Activated T-cell treated with anti-CD3 and anti-CD28 coated beads, Interleukin-2, amount 50 U/mL, for 72 hours (primary cell): Measurements from ENCODE around the gene DUOX2. TPM values are rescaled to one million over a fixed set of nuclear protein-coding genes. Genes with fewer than 3 reads are reported as not detected.
"Not testable (repeated sequence)": the region's sequence is repeated elsewhere in the genome, so short reads cannot be mapped to it uniquely, and the experiment has no call there.

Experiments
- ATAC-seq, 2 donors: fragments of 150-1000 bp; cut with Tn5 transposase; replicated peaks in 1 of 2; 2 replicates each; pipeline ENCODE4 v1.10.0; 2021; ENCODE audit warnings: moderate library complexity in 2 of 2, mild to moderate bottlenecking in 1 of 2
- DNase-seq, 2 donors: peaks; one replicate each; pipeline ENCODE4 v3.0.0; 2021 to 2022; ENCODE audit warnings: mixed read lengths in 1 of 2
- H3K27ac Mint-ChIP-seq: one replicate; pipeline ENCODE4 v1.8.0; 2022; ENCODE audit warnings: mild to moderate bottlenecking, moderate library complexity, mixed read lengths
- H3K27me3 Mint-ChIP-seq: one replicate; pipeline ENCODE4 v1.8.0; 2022; ENCODE audit warnings: low read depth, mixed read lengths
- H3K36me3 Mint-ChIP-seq, 2 donors: one replicate each; pipeline ENCODE4 v1.8.0; 2022; ENCODE audit warnings: mixed read lengths in 2 of 2, mild to moderate bottlenecking in 1 of 2; ENCODE audit not compliant: insufficient read depth in 2 of 2
- H3K4me1 Mint-ChIP-seq: one replicate; pipeline ENCODE4 v1.8.0; 2022; ENCODE audit warnings: low read depth, mixed read lengths
- H3K4me3 Mint-ChIP-seq, 2 donors: one replicate each; pipeline ENCODE4 v1.8.0; 2022; ENCODE audit warnings: mild to moderate bottlenecking in 2 of 2, mixed read lengths in 2 of 2, moderate library complexity in 2 of 2
- H3K9me3 Mint-ChIP-seq, 2 donors: one replicate each; pipeline ENCODE4 v1.8.0; 2022; ENCODE audit warnings: mixed read lengths in 2 of 2
- total RNA-seq, 2 donors: library from RNA; stranded (reverse); gene quantifications; one replicate each; pipeline ENCODE4 v1.2.3, GENCODE V29; 2022

DUOX2 gene
- total RNA-seq, 2 donors from 2014 or later = 0.14 to 0.31 TPM

- Mint-ChIP-seq H3K27ac (no peak overlapping the region), H3K4me1 (peaks cover 30% of the 10 kb centered on the region), H3K36me3 (peaks cover 0 to 1% of the 10 kb centered on the region in 2 donors), H3K9me3 (no peaks in the 10 kb centered on the region), H3K4me3 (peak overlapping the region; percentile 68 to 72), H3K27me3 (peaks cover 87% of the 10 kb centered on the region)
- ATAC-seq (no peak), DNase-seq (no peak)
These were observed 487 bp downstream of the DUOX2 start for GRCh38 chr15:45113380-45113990.

GRCh38 chr15:45112591-45113379 lies 1.2 kb downstream of the DUOX2 start:
- H3K27me3 Mint-ChIP-seq = peaks cover 80% of the 10 kb centered on the region
- peaks cover 24% of the 10 kb centered on the region for H3K4me1 Mint-ChIP-seq
- H3K9me3 Mint-ChIP-seq = no peaks in the 10 kb centered on the region
- ATAC-seq = peak; percentile 22 to 30
- no peaks in the 10 kb centered on the region for H3K36me3 Mint-ChIP-seq
- DNase-seq = no peak
- no peak overlapping the region for H3K27ac Mint-ChIP-seq
- peak overlapping the region; percentile 68 to 72 for H3K4me3 Mint-ChIP-seq

GRCh38 chr15:45112143-45112590 lies 1.8 kb downstream of the DUOX2 start:
- Mint-ChIP-seq H3K36me3 (no peaks in the 10 kb centered on the region), H3K27ac (no peak overlapping the region), H3K4me1 (peaks cover 17% of the 10 kb centered on the region), H3K4me3 (peak overlapping the region; percentile 68 to 72), H3K27me3 (peaks cover 74% of the 10 kb centered on the region), H3K9me3 (no peaks in the 10 kb centered on the region)
- ATAC-seq = peak in 1 of 2 donors; percentile 4
- no peak for DNase-seq

- no peak for DNase-seq
- no peak overlapping the region for H3K27ac Mint-ChIP-seq
- peak in 1 of 2 donors; percentile 23 for ATAC-seq
- peaks cover 14% of the 10 kb centered on the region for H3K4me1 Mint-ChIP-seq
- peaks cover 68% of the 10 kb centered on the region for H3K27me3 Mint-ChIP-seq
- no peaks in the 10 kb centered on the region for H3K9me3 Mint-ChIP-seq
- peak overlapping the region; percentile 68 to 72 for H3K4me3 Mint-ChIP-seq
- no peaks in the 10 kb centered on the region for H3K36me3 Mint-ChIP-seq
These were observed 2.4 kb downstream of the DUOX2 start for GRCh38 chr15:45111390-45112142.

- peaks cover 9% of the 10 kb centered on the region for H3K4me1 Mint-ChIP-seq
- no peak for DNase-seq
- H3K4me3 Mint-ChIP-seq = no peak overlapping the region
- H3K27me3 Mint-ChIP-seq = peaks cover 55% of the 10 kb centered on the region
- no peaks in the 10 kb centered on the region for H3K36me3 Mint-ChIP-seq
- H3K27ac Mint-ChIP-seq = no peak overlapping the region
- no peaks in the 10 kb centered on the region for H3K9me3 Mint-ChIP-seq
- no peak for ATAC-seq
These were observed 3.6 kb downstream of the DUOX2 start for GRCh38 chr15:45110256-45110820.

- Mint-ChIP-seq H3K27me3 (peaks cover 33% of the 10 kb centered on the region), H3K9me3 (no peaks in the 10 kb centered on the region), H3K4me1 (peaks cover 9% of the 10 kb centered on the region), H3K4me3 (no peak overlapping the region), H3K36me3 (no peaks in the 10 kb centered on the region), H3K27ac (no peak overlapping the region)
- ATAC-seq = no peak
- DNase-seq = no peak
These were observed 5.9 kb downstream of the DUOX2 start for GRCh38 chr15:45107941-45108630.

GRCh38 chr15:45106002-45106790 lies 7.8 kb downstream of the DUOX2 start:
- ATAC-seq (no peak), DNase-seq (no peak)
- Mint-ChIP-seq H3K4me3 (no peak overlapping the region), H3K9me3 (no peaks in the 10 kb centered on the region), H3K27ac (no peak overlapping the region), H3K4me1 (no peaks in the 10 kb centered on the region), H3K27me3 (peaks cover 19% of the 10 kb centered on the region), H3K36me3 (no peaks in the 10 kb centered on the region)

- H3K4me3 Mint-ChIP-seq = no peak overlapping the region
- no peak overlapping the region for H3K27ac Mint-ChIP-seq
- H3K4me1 Mint-ChIP-seq = no peaks in the 10 kb centered on the region
- peaks cover 18% of the 10 kb centered on the region for H3K27me3 Mint-ChIP-seq
- H3K9me3 Mint-ChIP-seq = no peaks in the 10 kb centered on the region
- H3K36me3 Mint-ChIP-seq = no peaks in the 10 kb centered on the region
- no peak for DNase-seq
- ATAC-seq = no peak
These were observed 8.4 kb downstream of the DUOX2 start for GRCh38 chr15:45105586-45105985.

GRCh38 chr15:45104170-45104569 lies 9.8 kb downstream of the DUOX2 start:
- not testable (repeated sequence) for H3K9me3 Mint-ChIP-seq, H3K36me3 Mint-ChIP-seq, H3K4me3 Mint-ChIP-seq, H3K4me1 Mint-ChIP-seq, H3K27ac Mint-ChIP-seq, H3K27me3 Mint-ChIP-seq, ATAC-seq, DNase-seq

GRCh38 chr15:45102226-45102625 lies 11.7 kb downstream of the DUOX2 start:
- Mint-ChIP-seq H3K9me3 (no peaks in the 10 kb centered on the region), H3K4me3 (no peak overlapping the region), H3K4me1 (no peaks in the 10 kb centered on the region), H3K27ac (no peak overlapping the region), H3K36me3 (no peaks in the 10 kb centered on the region), H3K27me3 (no peaks in the 10 kb centered on the region)
- DNase-seq (no peak), ATAC-seq (no peak)

GRCh38 chr15:45101749-45102148 lies 12.2 kb downstream of the DUOX2 start:
- Mint-ChIP-seq H3K4me3 (no peak overlapping the region), H3K27ac (no peak overlapping the region), H3K36me3 (no peaks in the 10 kb centered on the region), H3K9me3 (no peaks in the 10 kb centered on the region), H3K4me1 (no peaks in the 10 kb centered on the region), H3K27me3 (no peaks in the 10 kb centered on the region)
- DNase-seq = no peak
- ATAC-seq = no peak
